BJ (cell line): Measurements from ENCODE around the gene ABCC4. TPM values are rescaled to one million over a fixed set of nuclear protein-coding genes. Genes with fewer than 3 reads are reported as not detected.
A peak's percentile ranks its signal among the peaks of the same experiment; 100 is the strongest.

Experiments used
- CTCF ChIA-PET: fragments of 350-600 bp; formaldehyde crosslinking; extraction: SDS; loops from one replicate; lab custom pipeline; 2021; ENCODE audit warnings: antibody characterized with exemption, inconsistent platforms; lab: Yijun Ruan, JAX
- POLR2A ChIA-PET: fragments of 300-600 bp; sonication (Branson Sonifier 250); formaldehyde crosslinking; extraction: SDS; loops from one replicate; lab custom pipeline; 2021; ENCODE audit warnings: antibody characterized with exemption; lab: Charles Lee
- DNase-seq: peaks from one replicate; pipeline ENCODE4 v3.0.0-alpha.2; 2011; ENCODE audit warnings: low read depth
- H3K27me3 ChIP-seq: 2 replicates; pipeline ENCODE4 v1.6.0; 2011; ENCODE audit warnings: low read length; ENCODE audit not compliant: control insufficient read depth, insufficient read depth
- H3K36me3 ChIP-seq: 2 replicates; pipeline ENCODE4 v1.5.1; 2011; ENCODE audit warnings: low read length; ENCODE audit not compliant: control insufficient read depth, insufficient read depth
- H3K4me3 ChIP-seq: 2 replicates; pipeline ENCODE4 v1.5.1; 2011; ENCODE audit warnings: low read depth, mild to moderate bottlenecking, control low read depth, low read length
- polyA plus RNA-seq: library from polyadenylated mRNA; depleted of rRNA; stranded (reverse); fragments of >200 nt; gene quantifications from 2 replicates; pipeline ENCODE4 v1.2.3, GENCODE V29; 2011
- TF ChIP-seq, protein P1 (sequence below): IDR thresholded peaks from 2 replicates; pipeline ENCODE4 v1.5.1; 2011; ENCODE audit warnings: low read depth, mild to moderate bottlenecking, control low read depth, inconsistent platforms, low read length, moderate library complexity; ENCODE audit not compliant: insufficient read depth

Gene ABCC4
- polyA plus RNA-seq, 1 experiment, result 11.2 TPM

DNA sequence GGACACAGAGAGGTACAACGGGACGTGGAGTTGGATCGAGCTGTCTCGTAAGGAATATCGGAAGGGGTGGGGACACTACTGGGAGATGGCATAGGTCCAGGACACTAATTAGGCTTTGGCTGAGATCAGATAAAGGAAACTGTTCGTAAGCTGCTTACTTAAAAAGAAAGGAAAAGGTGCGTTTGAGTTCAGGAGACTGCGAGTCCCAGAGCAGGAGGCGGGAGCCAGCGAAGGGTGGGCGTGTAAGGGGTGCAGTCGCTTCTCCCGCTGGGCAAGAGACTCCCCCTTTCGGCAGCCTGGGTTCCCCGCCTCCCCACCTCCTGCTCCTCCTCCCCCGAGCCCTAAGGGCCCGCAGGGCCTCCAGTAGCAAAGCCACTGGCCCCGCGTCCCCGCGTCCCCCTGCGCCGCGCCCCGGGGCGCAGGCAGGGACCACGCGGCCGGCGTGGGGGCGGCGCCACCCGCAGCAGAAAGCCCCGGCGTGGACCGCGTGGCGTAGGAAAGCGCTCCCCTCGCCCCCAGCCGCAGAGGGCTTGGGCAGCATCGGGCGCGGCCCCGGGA is 547 bp downstream of the ABCC4 start:
- CTCF ChIA-PET, result interaction anchor here (0.8 to 1.8 kb wide), 10 partner anchors 15 to 111 kb away, joined by 3 to 10 read pairs (median 4); no protein-coding TSS in a partner anchor
- POLR2A ChIA-PET, result no interaction called here
- no peaks in the 10 kb centered on the region for H3K27me3 ChIP-seq

DNA sequence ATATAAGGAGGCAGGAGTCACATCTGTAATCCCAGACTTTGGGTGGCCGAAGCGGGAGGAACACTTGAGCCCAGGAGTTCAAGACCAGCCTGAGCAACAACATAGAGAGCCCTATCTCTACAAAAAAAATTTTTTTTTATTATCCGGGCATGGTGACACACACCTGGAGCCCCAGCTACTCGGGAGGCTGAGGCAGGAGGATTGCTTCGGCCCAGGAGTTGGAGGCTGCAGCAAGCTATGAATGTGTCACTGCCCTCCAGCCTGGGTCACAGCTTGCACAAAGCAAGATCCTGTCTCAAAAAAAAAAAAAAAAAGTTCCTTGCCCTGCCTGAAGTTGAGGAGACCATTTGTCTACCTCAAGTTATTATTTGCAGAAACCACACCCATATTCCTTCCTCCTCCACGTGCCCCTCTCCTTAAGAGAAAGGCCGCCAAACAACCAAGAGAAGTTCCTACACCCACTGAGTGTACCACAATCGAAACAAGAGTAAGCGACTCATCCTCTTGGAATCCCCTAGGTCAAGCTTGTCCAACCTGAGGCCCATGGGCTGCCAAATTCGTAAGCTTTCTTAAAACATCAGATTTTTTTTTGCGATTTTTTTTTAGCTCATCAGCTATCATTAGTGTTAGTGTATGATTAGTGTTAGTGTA is 2.2 kb downstream of the ABCC4 start:
- no peaks in the 10 kb centered on the region for H3K27me3 ChIP-seq
- CTCF ChIA-PET, result interaction anchor here (0.7 to 1.7 kb wide), 9 partner anchors 9 to 110 kb away, joined by 3 to 7 read pairs (median 4); no protein-coding TSS in a partner anchor
- no peak for DNase-seq

More for the DNA sequence above, 547 bp downstream of the ABCC4 start:
- peak overlapping the region; percentile 64 for H3K4me3 ChIP-seq
- no peaks in the 10 kb centered on the region for H3K36me3 ChIP-seq
- TF ChIP-seq, protein P1, sequence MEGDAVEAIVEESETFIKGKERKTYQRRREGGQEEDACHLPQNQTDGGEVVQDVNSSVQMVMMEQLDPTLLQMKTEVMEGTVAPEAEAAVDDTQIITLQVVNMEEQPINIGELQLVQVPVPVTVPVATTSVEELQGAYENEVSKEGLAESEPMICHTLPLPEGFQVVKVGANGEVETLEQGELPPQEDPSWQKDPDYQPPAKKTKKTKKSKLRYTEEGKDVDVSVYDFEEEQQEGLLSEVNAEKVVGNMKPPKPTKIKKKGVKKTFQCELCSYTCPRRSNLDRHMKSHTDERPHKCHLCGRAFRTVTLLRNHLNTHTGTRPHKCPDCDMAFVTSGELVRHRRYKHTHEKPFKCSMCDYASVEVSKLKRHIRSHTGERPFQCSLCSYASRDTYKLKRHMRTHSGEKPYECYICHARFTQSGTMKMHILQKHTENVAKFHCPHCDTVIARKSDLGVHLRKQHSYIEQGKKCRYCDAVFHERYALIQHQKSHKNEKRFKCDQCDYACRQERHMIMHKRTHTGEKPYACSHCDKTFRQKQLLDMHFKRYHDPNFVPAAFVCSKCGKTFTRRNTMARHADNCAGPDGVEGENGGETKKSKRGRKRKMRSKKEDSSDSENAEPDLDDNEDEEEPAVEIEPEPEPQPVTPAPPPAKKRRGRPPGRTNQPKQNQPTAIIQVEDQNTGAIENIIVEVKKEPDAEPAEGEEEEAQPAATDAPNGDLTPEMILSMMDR, result peak; percentile 36
- no peak for DNase-seq

DNA sequence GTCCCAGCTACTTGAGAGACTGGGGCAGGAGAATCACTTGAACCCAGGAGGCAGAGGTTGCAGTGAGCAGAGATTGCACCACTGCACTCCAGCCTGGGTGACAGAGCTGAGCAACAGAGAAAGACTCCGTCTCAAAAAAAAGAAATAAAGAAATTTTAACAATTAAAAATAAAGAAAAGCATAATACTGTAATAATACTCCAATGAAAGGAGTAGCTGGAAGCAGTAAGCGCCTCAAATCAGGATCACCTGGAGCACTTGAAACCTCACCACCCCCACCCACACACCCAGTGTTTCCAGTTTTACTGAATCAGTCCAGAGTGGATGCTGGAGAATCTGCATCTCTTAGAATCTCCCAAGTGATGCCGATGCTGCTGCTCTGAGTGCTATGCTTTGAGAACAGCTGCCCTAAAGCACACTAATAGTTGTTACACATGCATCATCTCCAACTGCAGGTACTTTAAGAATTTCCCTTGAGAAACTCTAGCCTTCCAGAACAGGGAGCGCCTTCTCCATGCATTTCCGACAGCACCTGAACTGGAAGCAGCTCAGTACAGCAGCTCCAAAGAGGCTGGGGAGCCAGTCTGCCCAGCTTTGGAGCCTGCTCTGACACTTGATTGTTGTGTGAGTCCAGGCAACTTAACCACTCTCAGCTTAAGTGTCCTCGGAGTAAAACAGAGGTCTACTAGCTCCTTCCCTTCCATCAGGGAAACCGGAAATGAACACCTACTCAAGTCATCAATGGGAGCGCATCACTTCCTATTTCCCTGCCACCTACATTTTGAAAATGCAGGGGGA is 2.9 kb downstream of the ABCC4 start:
- TF ChIP-seq, protein P1, result no peak
- Histone ChIP-seq H3K27me3 (no peaks in the 10 kb centered on the region), H3K4me3 (no peak overlapping the region), H3K36me3 (no peaks in the 10 kb centered on the region)
- ChIA-PET POLR2A (interaction anchor here (0.6 to 0.7 kb wide), 2 partner anchors 83 to 167 kb away, joined by 4 read pairs; no protein-coding TSS in a partner anchor), CTCF (interaction anchor here (0.8 to 3.5 kb wide), 7 partner anchors 8 to 109 kb away, joined by 3 to 14 read pairs (median 4); no protein-coding TSS in a partner anchor)
- no peak for DNase-seq

More for the DNA sequence above, 2.2 kb downstream of the ABCC4 start:
- Histone ChIP-seq H3K36me3 (no peaks in the 10 kb centered on the region), H3K4me3 (no peak overlapping the region)
- TF ChIP-seq, protein P1, result no peak
- POLR2A ChIA-PET, result interaction anchor here (0.7 kb wide), 1 partner anchor 167 kb away, joined by 4 read pairs; no protein-coding TSS in a partner anchor

DNA sequence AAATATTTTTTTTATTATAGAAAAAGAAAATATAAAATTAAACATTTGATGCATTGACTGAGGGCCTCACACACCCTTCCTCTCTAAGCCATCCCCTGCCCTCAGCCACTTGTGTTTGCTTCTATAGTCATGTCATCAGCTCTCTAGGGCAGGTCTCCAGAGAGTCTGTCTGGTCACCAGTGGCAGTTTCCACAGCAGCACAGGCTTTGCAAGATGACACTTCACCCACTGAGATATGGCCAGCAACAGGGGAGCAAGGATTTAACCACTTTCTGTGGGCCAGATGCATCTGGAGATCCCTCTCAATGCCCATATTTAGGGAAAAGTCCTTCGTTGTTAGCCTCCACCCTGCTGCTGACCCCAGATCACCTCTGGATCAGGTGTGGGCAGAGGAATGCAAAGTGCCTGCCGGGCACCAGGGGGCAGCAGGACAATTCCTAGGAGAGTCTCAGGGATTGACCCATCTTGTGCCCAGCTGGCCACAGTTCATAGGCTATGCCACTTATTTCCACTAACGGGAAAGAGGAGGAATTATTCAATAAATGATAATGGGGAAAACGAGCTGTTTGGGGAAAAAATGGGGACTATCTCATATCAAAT is 4.8 kb downstream of the ABCC4 start:
- no peak for DNase-seq
- POLR2A ChIA-PET, result no interaction called here
- CTCF ChIA-PET, result interaction anchor here (0.6 to 3.5 kb wide), 10 partner anchors 8 to 298 kb away, joined by 3 to 14 read pairs (median 6); no protein-coding TSS in a partner anchor
- Histone ChIP-seq H3K4me3 (no peak overlapping the region), H3K36me3 (no peaks in the 10 kb centered on the region; the same call in 1 of the 2 replicates), H3K27me3 (no peaks in the 10 kb centered on the region)
- TF ChIP-seq, protein P1, result peak; percentile 60
